B cell (primary cell): ENCODE measurements around the gene POU2F2. TPM values are rescaled to one million over a fixed set of nuclear protein-coding genes. Genes with fewer than 3 reads are reported as not detected.

Experiments used
- ATAC-seq: fragments of 200-7000 bp; cut with Tn5 transposase; one replicate; pipeline ENCODE4 v1.10.0; 2021; ENCODE audit warnings: low read depth, mild to moderate bottlenecking, moderate number of reproducible peaks, moderate library complexity
- CTCF ChIA-PET: fragments of 350-600 bp; sonication (Branson Sonifier 250); formaldehyde crosslinking; loops from one replicate; lab custom pipeline; 2021; ENCODE audit warnings: antibody characterized with exemption, inconsistent platforms; lab: Charles Lee
- POLR2A ChIA-PET: fragments of 350-600 bp; sonication (Branson Sonifier 250); formaldehyde crosslinking; loops from one replicate; lab custom pipeline; 2021; ENCODE audit warnings: antibody characterized with exemption; lab: Charles Lee
- DNase-seq: peaks from one replicate; pipeline ENCODE4 v3.0.0; 2013
- H2AFZ ChIP-seq: 2 replicates; pipeline ENCODE4 v1.6.1; 2012; ENCODE audit warnings: mild to moderate bottlenecking, low read depth, low read length; ENCODE audit not compliant: insufficient read depth, poor library complexity, severe bottlenecking
- H3K27ac ChIP-seq, 2 donors: 1 replicate in 1 of 2; 2 replicates in 1 of 2; pipeline ENCODE4 v1.5.1; 2012 to 2013; ENCODE audit warnings: low read length in 2 of 2, mild to moderate bottlenecking in 2 of 2, moderate library complexity in 1 of 2
- H3K27me3 ChIP-seq, 4 experiments: fragments of 200-600 bp in 1 of 4; sonication (generic) in 1 of 4; replicated peaks in 1 of 4; 1 replicate in 2 of 4; 2 replicates in 2 of 4; pipeline versions ENCODE4 v1.6.1 to v1.7.0; 2013 to 2016; ENCODE audit warnings: low read length in 3 of 4, mild to moderate bottlenecking in 2 of 4, mixed read lengths in 1 of 4, moderate library complexity in 1 of 4; ENCODE audit not compliant: insufficient read depth in 4 of 4, control insufficient read depth in 3 of 4; ENCODE audit errors: control extremely low read depth in 1 of 4
- H3K36me3 ChIP-seq, 2 experiments: replicated peaks in 1 of 2; 1 replicate in 1 of 2; 2 replicates in 1 of 2; pipeline versions ENCODE4 v1.6.1 to v1.7.1; 2013; ENCODE audit warnings: low read length in 1 of 2; ENCODE audit not compliant: insufficient read depth in 2 of 2, control insufficient read depth in 1 of 2; ENCODE audit errors: control extremely low read depth in 1 of 2, extremely low read depth in 1 of 2
- H3K4me1 ChIP-seq, 2 donors: fragments of 200-600 bp in 1 of 2; sonication (generic) in 1 of 2; 1 replicate in 1 of 2; 2 replicates in 1 of 2; pipeline versions ENCODE4 v1.5.1 to v1.6.1; 2013 to 2017; ENCODE audit warnings: low read length in 2 of 2; ENCODE audit not compliant: control insufficient read depth in 2 of 2, insufficient read depth in 2 of 2
- H3K4me2 ChIP-seq: replicated peaks from 2 replicates; pipeline ENCODE3; 2012; ENCODE audit warnings: mild to moderate bottlenecking, low read depth, low read length; ENCODE audit not compliant: poor library complexity, severe bottlenecking
- H3K4me3 ChIP-seq, 5 experiments: fragments of 200-600 bp in 1 of 5; sonication (generic) in 1 of 5; 1 replicate in 3 of 5; 2 replicates in 2 of 5; pipeline versions ENCODE4 v1.5.1 to v1.7.0; 2011 to 2016; ENCODE audit warnings: low read length in 4 of 5, mild to moderate bottlenecking in 4 of 5, low read depth in 2 of 5, control low read depth in 1 of 5, moderate library complexity in 1 of 5; ENCODE audit not compliant: insufficient read depth in 1 of 5; ENCODE audit errors: control extremely low read depth in 1 of 5, extremely low read depth in 1 of 5
- H3K79me2 ChIP-seq: fragments of 200-600 bp; sonication (generic); one replicate; pipeline ENCODE4 v1.6.0; 2016; ENCODE audit warnings: low read length; ENCODE audit not compliant: control insufficient read depth, insufficient read depth
- H3K9ac ChIP-seq: fragments of 200-600 bp; sonication (generic); 2 replicates; pipeline ENCODE4 v1.6.1; 2017; ENCODE audit warnings: mild to moderate bottlenecking, low read length, moderate library complexity
- H3K9me3 ChIP-seq, 3 donors: one replicate each; pipeline versions ENCODE4 v1.6.1 to v1.7.1; 2013; ENCODE audit warnings: low read length in 2 of 3; ENCODE audit not compliant: control insufficient read depth in 2 of 3, insufficient read depth in 1 of 3; ENCODE audit errors: control extremely low read depth in 1 of 3
- H4K20me1 ChIP-seq: 2 replicates; pipeline ENCODE4 v1.6.0; 2012; ENCODE audit warnings: mild to moderate bottlenecking, low read length; ENCODE audit not compliant: insufficient read depth, control insufficient read depth, poor library complexity, severe bottlenecking
- H3K27ac Mint-ChIP-seq: one replicate; pipeline ENCODE4 v1.8.0; 2021; ENCODE audit warnings: mixed read lengths
- H3K27me3 Mint-ChIP-seq: one replicate; pipeline ENCODE4 v1.8.0; 2021; ENCODE audit warnings: mixed read lengths
- H3K4me1 Mint-ChIP-seq: one replicate; pipeline ENCODE4 v1.8.0; 2021; ENCODE audit warnings: mixed read lengths
- H3K4me3 Mint-ChIP-seq: one replicate; pipeline ENCODE4 v1.8.0; 2021; ENCODE audit warnings: mixed read lengths
- H3K9me3 Mint-ChIP-seq: one replicate; pipeline ENCODE4 v1.8.0; 2022; ENCODE audit warnings: mixed read lengths; ENCODE audit not compliant: insufficient read depth
- CTCF ChIP-seq: fragments of 200-600 bp; IDR thresholded peaks from one replicate; pipeline ENCODE4 v1.8.0; 2022; ENCODE audit warnings: antibody characterized with exemption, mild to moderate bottlenecking
- EZH2 ChIP-seq: IDR thresholded peaks from 2 replicates; pipeline ENCODE4 v1.6.1; 2012; ENCODE audit warnings: borderline replicate concordance, low read depth, mild to moderate bottlenecking, moderate library complexity, low read length; ENCODE audit not compliant: insufficient read depth, poor library complexity, severe bottlenecking
- WGBS: methylation state at CpG from one replicate; pipeline ENCODE4 v1.1.5; 2013; ENCODE audit warnings: missing lambda C conversion rate; ENCODE audit not compliant: insufficient coverage; 5-methylcytosine and 5-hydroxymethylcytosine counted together
- intact Hi-C: fragments of 100-400 bp; cut with micrococcal nuclease; formaldehyde crosslinking; loops from one replicate; pipeline ENCODE4 v1.10.0; 2022
- polyA plus RNA-seq: library from polyadenylated mRNA; depleted of rRNA; stranded (reverse); fragments of >200 nt; gene quantifications from 2 replicates; pipeline ENCODE4 v1.2.3, GENCODE V29; 2012
- total RNA-seq, 2 donors: library from RNA; stranded (reverse); fragments of 120-200 nt in 1 of 2; gene quantifications; 1 replicate in 1 of 2; 2 replicates in 1 of 2; pipeline versions ENCODE4 v1.2.3 to v1.2.4, GENCODE V29; 2013 to 2022

The POU2F2 gene
- total and polyA plus RNA-seq, 2 donors (not counting 1 experiment from before 2014, with no cell fraction given), result 152 to 170 TPM

- 86% methylated on average over 13 of the region's 14 CpGs for WGBS
Measured at GRCh38 chr19:42051166-42052115, 80.8 kb downstream of the POU2F2 start.

More at GRCh38 chr19:42051166-42052115, 80.8 kb downstream of the POU2F2 start:
- CTCF ChIA-PET, result interaction anchor here (1.2 to 2.2 kb wide), 2 partner anchors 16 to 22 kb away, joined by 3 to 5 read pairs; no protein-coding TSS in a partner anchor
- Histone ChIP-seq H3K4me1 (peaks cover 0 to 4% of the 10 kb centered on the region in 2 donors), H3K9ac (no peak overlapping the region), H3K79me2 (no peaks in the 10 kb centered on the region), H3K36me3 (no peaks in the 10 kb centered on the region), H3K4me2 (no peak overlapping the region), H3K4me3 (no peak overlapping the region), H4K20me1 (no peaks in the 10 kb centered on the region), H3K9me3 (no peaks in the 10 kb centered on the region), H2AFZ (no peak overlapping the region), H3K27ac (no peak overlapping the region), H3K27me3 (no peaks in the 10 kb centered on the region)
- POLR2A ChIA-PET, result no interaction called here
- Mint-ChIP-seq H3K9me3 (no peaks in the 10 kb centered on the region), H3K27ac (no peak overlapping the region), H3K4me1 (peaks cover 7% of the 10 kb centered on the region), H3K27me3 (peaks cover 4% of the 10 kb centered on the region), H3K4me3 (no peak overlapping the region)
- DNase-seq, result no peak
- intact Hi-C loops, result no loop called here
- no peak for ATAC-seq
- no peak for TF ChIP-seq CTCF
- TF ChIP-seq EZH2, result no peak
